NCI-H82 (cell line): ENCODE measurements around the gene MSH3.
"Not testable (repeated sequence)": the region's sequence is repeated elsewhere in the genome, so short reads cannot be mapped to it uniquely, and the experiment has no call there.

ENCODE experiments used
- DNase-seq: peaks from one replicate; lab custom pipeline; 2025; lab: John Stamatoyannopoulos, UW

MSH3 gene

GRCh38 chr5:80853413-80853812, 199.0 kb downstream of the MSH3 start:
- no peak for DNase-seq

- no peak for DNase-seq
These were observed 200.1 kb downstream of the MSH3 start for GRCh38 chr5:80854583-80854982.

DNA sequence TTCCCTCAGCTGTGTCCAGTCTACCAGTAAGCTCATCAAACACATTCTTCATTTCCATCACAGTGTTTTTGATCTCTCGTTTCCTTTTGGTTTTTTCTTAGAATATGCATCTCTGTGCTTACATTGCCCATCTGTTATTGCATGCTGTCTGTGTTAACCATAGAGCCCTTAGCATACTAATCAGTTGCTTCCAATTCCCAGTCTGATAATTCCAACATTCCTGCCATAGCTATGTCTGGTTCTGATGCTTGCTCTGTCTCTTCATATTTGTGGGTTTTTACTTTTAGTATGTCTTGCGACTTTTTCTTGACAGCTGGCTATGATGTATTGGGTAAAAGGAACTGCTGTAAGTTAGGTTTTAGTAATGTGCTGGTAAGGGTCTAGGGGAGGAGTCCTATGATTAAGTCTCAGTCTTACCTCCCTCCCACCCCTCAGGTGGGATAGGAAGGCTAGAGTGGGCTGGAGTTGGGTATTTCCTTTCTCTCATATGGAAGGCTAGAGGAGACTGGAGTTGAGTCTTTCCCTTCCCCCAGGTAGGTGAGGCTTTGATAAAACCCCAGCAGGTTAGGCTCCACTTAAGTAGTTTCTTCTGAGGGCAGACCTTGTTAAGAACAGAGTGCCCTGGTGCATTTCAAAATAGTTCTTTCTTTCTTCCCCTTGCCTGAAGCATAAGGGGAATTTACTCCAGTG, 206.6 kb downstream of the MSH3 start:
- no peak for DNase-seq

- no peak for DNase-seq
These were observed 209.3 kb downstream of the MSH3 start for GRCh38 chr5:80863708-80864107.

DNA sequence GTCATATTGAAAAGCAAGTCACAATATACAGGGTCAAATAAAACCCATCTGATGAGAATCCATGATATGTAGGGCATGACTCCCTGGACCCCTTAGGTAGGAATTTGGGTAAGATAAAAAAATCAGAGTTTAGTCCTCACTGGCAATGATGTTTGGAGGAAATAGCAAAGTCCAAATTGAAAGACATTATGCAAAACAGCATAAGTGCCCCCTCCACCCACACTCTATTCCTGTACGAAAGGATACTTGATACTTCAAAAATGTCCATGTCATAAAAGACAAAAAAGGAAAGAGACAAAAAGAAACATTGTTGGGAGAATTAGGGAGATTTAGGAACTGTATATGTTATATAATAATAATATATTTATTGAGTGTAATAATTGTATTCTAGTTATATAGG, 209.7 kb downstream of the MSH3 start:
- no peak for DNase-seq

DNA sequence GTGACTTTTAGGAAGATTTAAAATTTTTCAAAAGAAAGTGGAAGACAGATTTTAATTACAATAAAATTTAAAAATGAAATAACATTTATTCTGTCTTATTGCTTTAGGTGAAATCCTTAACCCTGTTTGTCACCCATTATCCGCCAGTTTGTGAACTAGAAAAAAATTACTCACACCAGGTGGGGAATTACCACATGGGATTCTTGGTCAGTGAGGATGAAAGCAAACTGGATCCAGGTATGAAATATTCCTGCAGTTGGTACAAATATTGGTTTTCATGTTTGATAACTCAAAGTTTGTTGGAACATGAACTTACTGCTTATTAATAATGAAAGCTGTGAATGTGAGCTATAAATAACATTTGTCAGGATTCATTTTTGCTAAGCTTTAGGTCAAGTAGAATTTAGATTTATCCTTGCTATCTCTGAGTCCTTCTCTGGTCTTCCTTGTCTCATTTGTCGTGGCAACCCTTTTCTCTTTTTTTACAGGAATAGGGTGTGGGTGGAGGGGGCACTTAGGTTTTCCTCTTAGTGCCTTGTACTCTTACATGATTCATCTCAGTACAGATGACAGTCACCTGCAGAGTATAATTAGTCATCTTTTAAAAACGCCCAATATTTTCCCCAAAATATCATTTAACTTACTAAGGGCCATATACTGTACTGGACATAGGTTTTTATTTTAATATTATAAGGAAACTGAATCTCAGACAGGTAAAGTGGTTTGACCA, 210.4 kb downstream of the MSH3 start:
- no peak for DNase-seq

DNA sequence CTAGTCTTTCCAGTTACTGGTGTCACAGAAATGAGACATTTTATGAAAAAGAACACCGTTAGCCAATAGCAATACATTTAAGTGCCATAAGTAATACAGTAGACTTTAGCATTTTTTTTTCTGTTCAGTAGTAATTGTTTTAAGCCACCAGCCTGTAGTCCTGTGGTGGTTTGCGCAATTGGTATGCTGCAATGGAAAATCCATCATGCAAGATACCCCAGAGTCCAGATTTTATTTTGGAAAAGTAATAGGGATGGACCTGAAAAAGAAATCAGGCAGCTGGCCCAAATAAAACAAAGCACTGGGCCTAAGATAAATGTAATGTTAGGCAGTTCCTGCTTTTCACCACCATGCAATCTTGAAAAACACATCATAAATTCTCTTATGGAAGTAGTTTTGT, 211.1 kb downstream of the MSH3 start:
- DNase-seq = no peak

DNA sequence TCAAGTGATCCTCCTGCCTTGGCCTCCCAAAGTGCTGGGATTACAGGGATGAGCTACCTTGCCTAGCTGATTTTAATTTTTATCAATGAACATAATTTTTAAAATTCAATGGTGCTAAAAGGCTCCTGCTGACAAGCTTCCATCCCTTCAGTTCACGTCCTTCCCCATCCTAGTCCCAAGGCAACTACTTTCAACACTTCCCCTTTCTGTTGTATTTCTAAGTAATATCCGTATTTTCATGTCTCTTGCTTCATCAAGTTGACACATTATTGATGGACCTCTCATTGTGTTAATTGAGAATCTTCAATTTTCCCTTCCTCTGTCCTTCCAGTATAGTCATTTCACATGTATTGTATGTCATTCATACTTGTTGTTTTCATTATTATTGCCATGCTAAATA, 211.9 kb downstream of the MSH3 start:
- DNase-seq = no peak

DNA sequence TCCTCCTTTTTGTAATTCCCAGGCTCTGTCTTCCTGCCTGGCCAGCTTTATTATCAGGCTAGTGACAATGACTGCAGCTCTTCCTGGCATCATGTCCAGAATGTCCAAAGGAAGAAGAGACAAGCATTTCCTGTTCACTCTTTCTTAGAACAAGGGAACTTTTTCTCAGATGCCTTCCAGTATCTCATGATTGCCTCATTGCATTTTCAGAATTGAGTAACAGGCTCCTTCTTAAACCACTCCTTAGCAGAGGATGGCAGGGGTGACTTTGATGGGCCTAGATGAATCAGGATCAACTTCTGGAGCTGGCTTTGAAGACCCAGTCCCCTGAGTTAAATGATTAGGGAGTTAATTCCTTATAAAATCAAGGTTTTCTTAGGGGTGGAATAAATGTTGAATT, 212.8 kb downstream of the MSH3 start:
- no peak for DNase-seq

- DNase-seq = no peak
These were observed 216.0 kb downstream of the MSH3 start for GRCh38 chr5:80870442-80870841.

GRCh38 chr5:80871541-80871961, 217.1 kb downstream of the MSH3 start:
- no peak for DNase-seq

GRCh38 chr5:80874162-80874561, 219.7 kb downstream of the MSH3 start:
- DNase-seq = no peak

DNA sequence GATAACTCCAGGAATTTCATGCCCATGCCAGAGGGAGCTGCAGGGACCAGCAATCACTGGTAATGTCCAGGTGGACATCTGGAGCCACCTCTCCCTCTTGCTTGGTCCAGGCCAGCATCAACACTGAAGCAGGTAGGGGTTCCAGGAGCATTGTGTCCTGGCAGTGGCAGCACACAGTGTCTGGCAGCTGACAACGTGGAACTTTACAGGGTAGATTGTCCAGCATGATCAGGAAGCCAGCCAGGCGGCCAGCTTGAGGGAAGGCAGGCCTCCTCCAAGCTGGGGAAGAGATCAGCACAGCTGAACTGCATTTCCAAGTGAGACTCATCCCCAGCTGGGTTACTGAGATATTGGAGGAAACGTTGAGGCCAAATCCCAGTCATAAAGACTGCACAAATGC, 223.1 kb downstream of the MSH3 start:
- no peak for DNase-seq

GRCh38 chr5:80881726-80882125, 227.3 kb downstream of the MSH3 start:
- DNase-seq = no peak

- not testable (repeated sequence) for DNase-seq
These were observed 228.9 kb downstream of the MSH3 start for GRCh38 chr5:80883390-80883789.

DNA sequence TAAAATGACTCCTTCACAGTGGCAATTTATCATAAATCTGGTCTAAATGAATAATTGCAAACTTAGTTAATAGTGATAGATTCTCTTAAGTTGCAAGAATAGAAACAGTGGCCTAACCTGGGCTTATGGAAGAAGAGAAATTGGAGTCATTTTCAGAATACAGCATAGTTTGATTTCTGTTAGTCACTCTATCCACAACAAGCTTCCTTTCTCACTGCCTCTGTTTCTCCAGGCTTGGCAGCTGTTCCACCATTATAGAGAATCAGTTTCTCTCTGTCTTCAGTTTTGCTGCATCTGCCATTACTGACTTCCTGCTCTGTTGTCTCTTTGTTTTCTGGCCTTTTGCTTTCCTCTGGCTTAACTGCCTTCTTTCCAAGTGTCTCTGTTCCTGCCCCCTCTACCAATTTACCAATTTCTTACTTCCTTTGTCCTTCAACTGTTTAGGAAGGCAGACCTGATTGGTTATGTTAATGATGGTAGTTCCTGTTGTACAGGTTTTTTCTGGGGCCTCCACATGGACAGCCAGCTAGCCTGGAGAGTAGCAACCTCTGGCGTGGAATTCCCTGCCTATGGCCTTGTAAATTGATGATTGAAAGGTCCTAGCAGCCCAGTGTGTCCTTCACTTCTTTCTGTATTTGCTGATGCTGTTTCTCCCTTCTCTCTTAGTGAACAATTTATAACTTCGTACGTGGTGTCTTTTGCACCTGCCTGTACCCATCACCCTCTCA, 229.8 kb downstream of the MSH3 start:
- no peak for DNase-seq

DNA sequence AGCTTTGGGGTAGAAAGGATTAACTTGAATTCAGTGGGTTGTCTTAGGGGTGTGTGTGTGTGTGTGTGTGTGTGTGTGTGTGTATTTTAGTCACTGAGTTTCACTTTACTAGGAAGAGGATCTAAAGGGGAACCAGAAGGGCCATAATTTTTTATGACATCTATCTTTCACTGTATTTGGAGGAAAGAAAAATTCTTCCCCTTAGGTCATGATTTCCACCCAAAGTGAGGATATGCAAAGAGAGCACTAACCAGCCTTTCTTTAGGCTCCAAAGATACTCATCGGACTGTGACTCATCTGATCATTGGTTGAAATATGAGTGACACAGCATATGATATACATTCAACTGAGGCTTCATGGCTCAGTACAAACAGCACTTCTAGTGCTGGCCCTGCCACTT, 230.5 kb downstream of the MSH3 start:
- no peak for DNase-seq

- no peak for DNase-seq
These were observed 231.0 kb downstream of the MSH3 start for GRCh38 chr5:80885396-80886000.

- DNase-seq = no peak
These were observed 239.6 kb downstream of the MSH3 start for GRCh38 chr5:80894083-80894482.

DNA sequence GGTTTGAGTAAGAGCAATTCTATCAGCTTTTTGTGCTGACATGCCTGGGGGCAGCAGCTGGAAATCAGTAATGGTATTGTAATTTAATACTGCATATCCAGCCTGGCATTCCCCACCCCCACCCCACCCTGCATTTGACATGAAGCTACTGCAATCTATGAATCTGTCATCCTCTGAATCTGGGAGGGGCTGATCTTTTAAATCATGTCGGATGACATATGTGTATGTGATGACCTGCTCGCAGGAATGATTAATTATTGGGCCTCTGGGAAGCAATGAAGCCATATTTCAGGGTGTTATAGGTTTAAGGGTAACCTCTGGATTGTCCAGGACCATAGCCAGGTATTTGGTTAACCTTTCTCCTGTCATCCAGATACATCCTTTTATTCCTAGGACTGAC, 241.1 kb downstream of the MSH3 start:
- DNase-seq = no peak

GRCh38 chr5:80902624-80903023, 248.2 kb downstream of the MSH3 start:
- not testable (repeated sequence) for DNase-seq

- DNase-seq = no peak
These were observed 250.2 kb downstream of the MSH3 start for GRCh38 chr5:80904533-80905187.
